Right lung (tissue), 5 donors: ENCODE measurements around the gene DGKD. TPM values are rescaled to one million over a fixed set of nuclear protein-coding genes. Genes with fewer than 3 reads are reported as not detected.

Source experiments
- DNase-seq, 2 donors: peaks; one replicate each; pipeline ENCODE4 v3.0.0-alpha.2; 2013
- polyA plus RNA-seq, 5 donors: library from polyadenylated mRNA; unstranded; fragments of 120-200 nt; gene quantifications; one replicate each; pipeline versions ENCODE4 v1.2.1 to v1.2.3, GENCODE V29; 2013; ENCODE audit warnings: inconsistent platforms in 1 of 5, low replicate concordance in 1 of 5; ENCODE audit not compliant: insufficient read length in 5 of 5, insufficient read depth in 1 of 5

Gene DGKD
- polyA plus RNA-seq, 5 donors: 23.5 to 32.5 (median 29.2) TPM

DNA sequence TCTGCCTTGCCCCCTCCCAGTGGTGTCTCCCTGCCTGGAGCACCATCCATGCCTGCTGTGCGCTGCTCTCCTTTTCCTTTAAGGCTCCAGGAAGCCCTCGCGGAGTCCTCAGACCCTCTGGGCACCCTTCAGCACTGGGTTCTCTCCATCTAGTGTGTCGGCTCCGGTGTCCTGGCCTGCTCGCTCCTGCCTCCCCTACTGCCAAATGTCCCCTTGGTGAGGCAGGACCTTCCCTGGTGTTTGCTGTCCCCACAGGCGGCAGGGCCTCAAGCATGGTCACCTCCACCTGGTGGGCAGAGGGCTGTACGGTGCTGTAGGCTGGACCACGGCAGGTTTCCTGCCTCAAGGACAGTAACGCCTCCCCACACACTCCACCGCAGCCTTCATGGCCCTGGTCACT lies 90.2 kb downstream of the DGKD start:
- DNase-seq: no peak

DNA sequence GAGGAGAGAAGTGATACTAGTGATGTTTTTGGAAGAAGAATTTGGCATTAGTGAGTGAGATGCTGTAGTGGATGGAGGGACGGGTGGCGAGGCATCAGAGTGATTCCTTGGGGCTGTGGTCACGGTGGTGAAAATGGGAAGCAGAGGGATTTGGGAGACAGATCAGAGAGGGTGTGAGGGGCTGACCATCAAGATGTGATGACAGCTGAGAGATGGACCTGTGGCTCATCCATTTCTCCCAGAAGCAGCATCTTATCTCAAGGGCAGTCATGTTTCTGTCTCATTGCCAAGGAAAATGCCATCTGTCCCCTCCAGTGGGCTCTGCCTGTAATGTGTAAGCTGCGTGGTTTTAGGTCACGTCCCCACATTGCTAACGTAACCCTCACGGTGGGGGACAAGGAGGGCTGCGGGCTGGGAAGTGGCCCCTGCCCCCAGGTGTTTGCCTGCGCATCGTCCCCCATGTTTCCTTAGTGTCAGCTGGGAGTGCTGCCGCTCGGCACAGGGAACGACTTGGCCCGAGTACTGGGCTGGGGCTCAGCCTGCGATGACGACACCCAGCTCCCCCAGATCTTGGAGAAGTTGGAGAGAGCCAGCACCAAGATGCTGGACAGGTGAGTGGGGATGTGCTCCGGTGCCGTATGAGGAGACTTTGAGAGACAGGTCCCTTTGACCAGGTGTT lies 91.0 kb downstream of the DGKD start:
- no peak for DNase-seq

DNA sequence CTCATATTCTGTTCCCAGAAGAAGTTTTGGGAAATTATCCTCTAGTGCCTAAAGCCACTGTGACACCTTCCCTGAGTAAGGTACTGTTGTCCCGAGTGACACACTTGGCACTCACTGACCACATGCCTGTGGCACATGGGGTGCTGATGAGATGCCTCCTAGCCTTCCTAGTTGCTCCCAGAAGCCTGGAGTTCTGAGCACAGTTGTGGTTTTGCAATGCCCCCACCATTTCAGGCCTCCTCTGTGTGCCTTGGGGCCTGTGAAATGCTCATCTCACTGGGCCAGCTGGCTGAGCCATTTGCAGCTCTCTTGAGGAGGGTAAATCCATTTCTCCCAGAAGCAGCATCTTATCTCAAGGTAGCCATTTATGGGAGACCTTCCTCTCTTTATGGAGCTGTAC lies 91.8 kb downstream of the DGKD start:
- no peak for DNase-seq

DNA sequence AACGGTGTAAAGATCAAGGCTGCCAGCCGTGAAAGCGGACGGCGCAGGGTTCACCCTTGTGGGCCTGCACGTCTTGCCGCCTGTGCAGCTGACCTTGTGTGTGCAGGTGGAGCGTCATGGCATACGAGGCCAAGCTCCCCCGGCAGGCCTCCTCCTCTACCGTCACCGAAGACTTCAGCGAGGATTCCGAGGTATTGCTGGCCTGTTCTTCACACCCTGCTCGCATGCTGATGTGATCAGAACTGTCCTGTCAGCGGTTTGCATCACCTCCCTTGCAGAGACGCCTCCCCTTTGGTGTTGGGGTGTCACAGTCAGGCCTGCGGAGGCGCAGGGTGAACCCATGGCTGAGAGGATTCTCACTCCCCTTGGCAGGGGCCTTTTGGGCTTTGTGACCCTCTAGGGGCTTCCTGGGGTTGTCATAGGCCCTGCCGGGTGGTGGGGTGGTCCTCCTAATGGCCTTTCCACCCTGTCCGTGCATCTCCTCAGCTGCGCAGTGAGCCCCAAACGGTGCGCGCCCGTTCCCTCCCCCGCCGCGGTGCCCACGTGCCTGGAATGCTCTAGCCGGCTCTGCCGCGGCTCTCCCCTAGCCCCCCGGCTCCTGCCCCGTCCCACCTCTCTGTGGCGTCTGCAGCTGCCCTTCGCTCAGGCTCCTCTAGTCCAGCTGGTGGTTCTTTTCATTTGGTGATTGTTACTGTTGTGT lies 92.5 kb downstream of the DGKD start:
- no peak for DNase-seq

DNA sequence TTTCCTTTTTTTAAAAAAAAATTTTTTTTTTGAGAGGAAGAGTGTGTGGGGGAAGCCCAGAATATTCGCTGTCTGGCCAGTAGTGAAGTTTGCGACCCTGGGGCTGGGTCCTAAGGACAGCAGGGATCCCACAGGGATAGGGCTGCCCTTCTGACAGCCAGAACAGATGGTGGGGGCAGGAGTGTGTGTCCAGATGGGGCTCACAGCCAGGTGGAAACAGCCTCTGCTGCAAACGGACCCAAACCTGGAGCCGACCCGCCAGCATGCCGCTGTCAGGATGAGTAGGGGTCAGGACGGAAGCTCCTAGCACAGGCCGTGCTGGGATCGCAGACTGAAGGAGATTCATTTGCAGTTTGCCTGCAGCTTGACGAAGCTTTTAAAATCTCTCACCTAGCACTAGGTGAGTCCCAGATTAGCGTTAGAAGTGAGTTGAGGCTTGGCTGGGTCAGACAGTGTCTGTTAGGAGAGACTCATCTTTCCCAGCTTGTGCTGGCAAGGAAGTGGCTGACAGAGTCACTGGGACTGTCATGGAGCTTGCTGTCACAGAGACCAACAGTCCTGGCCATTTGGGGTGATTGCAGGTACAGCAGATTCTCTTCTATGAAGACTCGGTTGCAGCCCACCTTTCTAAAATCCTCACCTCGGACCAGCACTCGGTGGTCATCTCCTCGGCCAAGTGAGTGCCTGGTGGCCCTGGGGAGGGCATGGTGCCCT lies 93.4 kb downstream of the DGKD start:
- DNase-seq: no peak

DNA sequence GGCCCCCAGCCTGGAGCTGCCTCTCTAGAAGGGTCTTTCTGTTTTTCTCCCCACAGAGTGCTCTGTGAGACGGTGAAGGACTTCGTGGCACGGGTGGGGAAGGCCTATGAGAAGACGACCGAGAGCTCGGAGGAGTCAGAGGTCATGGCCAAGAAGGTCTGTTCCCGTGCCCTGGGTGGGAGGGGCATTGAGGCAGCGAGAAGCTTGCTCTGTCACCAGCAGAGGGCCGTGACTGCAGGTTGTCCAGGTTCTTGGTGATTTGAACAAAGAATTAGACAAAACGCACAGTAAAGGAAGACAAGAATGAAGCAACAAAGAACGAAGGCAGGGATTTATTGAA lies 93.9 kb downstream of the DGKD start:
- no peak for DNase-seq

DNA sequence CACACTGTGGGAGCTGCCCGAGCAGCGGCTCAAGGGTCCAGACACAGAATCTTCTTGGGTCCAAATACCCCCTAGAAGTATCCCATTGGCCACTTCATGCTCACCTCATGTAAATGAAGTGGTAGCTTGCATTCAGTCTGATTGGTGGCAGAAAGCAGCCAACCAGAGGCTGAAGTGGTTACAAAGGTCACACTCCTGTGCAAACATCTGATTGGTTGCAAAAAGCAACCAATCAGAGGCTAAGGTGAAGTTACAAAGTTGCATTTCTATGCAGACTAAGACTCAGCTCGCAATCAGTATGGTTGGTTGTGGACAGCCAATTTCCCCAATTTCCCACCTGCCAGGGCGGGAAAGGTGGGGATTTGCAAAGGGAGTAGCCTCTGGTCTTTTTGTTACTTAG lies 94.3 kb downstream of the DGKD start:
- DNase-seq: no peak

DNA sequence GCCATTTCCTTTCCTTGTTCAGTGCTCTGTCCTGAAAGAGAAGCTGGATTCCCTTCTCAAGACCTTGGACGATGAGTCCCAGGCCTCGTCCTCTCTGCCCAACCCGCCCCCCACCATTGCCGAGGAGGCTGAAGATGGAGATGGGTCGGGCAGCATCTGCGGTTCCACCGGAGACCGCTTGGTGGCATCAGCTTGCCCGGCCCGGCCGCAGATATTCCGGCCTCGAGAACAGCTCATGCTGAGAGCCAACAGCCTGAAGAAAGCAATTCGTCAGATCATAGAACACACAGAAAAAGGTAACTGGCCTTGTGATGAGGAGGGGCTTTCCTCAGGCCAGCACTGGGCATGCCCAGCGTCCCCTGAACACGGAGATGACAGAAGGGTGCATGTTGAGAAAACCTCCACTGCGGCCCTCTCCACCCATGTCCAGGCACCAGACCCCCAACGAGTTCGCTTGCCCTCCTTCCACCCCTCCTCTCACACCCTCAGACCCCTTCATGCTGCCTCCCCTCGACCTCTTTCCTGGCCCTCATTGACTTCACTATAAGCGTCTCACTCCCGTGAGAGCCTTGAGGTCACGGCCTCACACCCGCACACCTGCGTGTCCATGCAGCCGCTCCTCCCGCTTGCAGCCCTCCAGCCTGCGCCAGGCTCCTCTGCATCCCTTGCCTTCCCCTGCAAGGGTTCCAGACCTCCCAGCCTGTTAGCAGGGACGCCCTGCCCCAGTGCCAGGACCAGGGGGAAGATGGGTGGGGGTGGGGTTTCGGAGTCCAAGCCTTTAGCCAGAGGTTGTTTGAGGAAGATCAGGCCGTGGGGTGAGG lies 95.0 kb downstream of the DGKD start:
- DNase-seq: peak in 1 of 2 donors; percentile 12

DNA sequence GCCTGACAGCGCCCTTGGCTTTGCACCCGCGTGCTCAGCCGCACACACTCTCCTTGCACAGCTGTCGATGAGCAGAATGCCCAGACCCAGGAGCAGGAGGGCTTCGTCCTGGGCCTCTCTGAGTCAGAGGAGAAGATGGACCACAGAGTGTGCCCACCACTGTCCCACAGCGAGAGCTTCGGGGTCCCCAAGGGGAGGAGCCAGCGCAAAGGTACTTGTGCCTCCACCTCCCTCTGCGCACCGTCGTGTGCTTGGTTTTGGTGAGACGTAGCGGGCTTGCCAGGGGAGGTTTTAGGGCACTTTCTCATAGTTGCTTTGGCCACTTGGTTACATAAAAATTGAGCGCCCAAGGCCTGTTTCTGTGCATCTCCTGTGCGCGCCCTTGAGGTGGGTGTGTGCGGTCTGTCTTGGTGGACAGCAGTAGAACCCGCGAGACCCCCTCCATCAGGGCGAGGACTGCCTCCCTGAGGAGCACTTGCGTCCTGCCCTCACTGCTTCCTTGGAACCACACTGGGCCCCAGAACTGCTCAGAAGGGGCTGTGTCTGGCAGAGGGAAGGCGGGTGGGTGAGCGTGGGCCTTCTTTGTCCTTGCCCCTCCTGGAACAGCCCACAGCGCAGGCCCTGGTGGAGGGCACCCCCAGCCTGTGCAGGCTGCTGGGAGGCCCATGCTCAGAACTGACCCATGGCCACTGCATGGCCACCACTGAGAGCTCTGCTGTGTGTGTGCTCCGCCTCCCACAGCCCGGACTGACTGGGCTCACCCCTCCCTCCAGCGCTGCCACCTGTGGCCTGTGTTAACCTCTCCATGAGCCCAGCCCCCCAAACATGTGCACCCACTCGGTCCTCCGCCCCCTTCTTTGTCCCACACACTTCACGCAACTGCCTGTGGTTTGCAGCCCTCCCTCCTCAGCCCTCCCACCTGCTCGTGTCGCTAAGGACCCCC lies 95.9 kb downstream of the DGKD start:
- no peak for DNase-seq

DNA sequence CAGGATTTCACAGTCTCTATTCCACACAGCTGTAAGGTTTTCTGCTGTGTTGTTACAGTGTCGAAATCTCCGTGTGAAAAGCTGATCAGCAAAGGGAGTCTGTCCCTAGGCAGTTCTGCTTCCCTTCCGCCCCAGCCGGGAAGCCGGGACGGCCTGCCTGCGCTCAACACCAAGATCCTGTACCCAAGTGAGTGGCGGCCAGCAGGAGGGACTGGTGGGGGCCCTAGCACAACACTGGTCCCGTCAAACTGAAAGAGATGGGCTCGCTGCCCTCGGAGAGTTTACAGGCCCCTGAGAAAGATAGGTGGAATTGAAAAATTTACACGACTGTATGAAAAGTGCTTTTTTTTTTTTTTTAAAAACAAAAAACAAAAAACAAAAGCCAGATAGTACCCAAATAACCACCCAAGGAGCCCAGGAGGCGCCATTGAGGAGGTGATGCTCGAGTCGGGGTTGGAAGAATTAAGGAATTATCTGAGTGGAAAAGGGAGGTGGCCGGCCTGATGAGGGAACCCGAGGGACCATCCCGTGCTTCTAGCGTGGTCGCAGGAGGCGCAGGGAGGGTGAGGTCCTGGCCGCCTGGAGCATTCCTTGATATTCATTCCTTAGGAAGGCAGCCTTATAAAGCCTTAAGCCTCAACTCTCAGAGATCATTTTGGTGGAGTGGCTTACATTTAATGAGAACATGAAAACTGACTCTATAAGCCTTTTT lies 96.7 kb downstream of the DGKD start:
- no peak for DNase-seq

DNA sequence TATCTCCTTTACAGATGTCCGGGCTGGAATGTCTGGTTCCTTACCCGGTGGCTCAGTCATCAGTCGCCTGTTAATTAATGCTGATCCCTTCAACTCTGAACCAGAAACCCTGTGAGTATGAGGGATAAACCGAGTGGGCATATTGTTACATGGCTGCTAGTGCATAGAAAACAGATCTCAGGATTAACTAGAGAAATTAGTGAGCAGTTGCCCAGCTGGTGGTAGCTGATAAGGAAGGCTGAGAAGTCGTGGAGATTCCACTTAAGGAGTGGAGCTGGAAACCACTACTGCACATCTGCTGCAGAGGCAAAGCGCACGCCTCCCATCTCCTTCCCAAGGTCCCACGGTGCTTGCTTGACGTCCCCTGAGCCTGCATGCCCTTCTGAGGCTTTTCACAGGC lies 97.7 kb downstream of the DGKD start:
- DNase-seq: no peak

DNA sequence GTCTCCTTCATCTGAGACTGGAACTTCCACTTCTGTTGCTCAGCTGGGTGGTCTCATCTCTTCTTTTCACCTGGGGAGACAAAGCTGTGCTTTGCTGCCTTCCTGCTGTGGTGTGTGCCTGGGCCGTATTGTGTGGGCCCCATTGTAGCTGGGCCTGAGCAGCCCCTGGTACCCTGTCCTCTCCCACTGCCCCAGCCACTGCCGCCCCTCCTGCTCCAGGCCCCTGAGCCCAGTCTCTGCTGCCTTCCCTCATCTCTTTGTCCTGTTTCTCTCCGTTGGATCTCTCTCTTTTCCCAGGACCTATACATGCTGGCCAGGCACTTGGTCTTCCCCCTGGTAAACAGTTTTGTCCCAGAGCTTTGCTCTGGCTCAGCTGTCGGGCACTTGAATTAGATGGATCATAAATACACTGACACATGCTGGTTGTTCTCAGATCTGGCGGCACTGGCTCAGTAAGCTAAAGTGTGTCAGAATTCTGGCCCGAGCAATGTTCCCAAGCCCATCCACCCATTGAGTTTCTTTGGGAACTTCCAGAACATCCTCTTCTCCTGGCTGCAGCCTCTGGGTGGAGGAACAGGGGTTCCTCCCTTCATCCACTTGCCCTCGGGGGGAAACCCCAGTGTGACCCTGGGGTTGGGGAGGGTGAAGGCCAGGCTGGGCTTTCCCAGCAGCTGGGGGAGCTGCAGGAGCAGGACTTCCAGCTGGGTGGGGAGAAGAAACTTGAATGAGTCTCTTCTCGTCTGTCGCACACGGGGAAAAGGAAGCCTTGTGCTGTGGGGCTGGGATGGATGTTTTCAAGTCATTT lies 99.0 kb downstream of the DGKD start:
- no peak for DNase-seq

DNA sequence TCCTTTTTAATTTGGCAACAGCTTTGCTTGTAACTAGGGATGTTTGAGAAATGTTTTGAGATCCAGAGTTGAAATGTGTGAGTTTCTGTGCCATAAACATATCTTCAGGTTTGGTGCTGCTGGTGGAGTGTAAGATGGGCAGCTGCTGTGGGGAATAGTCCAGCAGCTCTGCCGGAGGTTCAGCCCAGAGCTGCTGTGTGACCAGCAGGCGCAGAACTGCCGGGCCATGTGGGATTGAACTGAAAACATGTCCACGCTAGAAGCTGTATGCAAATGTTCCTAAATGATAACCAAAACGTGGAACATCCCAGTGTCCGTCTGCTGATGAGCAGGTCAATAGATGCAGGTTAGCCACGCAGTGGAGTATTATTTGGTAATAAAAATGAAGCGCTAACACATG lies 99.6 kb downstream of the DGKD start:
- DNase-seq: no peak

DNA sequence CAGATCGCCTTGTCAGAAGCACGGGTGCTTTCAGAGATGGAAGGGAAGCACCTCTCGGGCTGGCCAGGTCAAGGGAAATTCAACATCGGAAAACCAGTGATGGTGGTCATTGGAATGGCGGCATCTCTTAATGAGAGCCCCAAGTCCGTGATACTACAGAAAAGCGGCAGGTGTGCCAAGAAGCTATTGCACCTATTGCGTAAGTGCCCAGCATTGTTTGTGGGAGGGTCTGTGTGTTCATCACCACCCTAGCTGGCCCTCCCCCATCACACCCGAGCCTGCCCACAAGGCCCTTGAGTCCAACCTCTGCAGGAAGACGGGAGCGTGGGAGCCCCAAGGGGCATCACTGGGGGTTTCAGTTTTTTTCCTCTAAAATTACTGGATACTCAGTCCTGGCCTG lies 100.7 kb downstream of the DGKD start:
- no peak for DNase-seq

DNA sequence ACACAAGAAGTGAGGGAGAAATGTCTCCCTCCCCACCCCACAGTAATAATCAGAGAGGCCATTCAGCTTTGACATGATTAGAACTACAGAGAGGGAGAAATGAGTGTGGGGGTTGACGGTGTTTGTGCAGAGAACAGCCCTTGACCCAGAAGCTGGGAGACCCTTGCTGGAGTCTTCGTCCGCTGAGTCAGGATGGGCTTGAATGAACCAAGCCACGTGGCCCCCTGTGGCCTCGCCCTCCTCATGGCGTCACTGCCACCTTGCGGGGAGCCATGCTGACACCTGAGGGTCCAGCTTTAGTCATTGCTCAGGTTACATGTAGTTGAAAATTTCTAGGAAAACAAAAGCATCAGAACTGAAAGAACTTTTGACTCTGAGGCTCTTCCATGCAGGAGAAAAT lies 101.2 kb downstream of the DGKD start:
- DNase-seq: no peak

DNA sequence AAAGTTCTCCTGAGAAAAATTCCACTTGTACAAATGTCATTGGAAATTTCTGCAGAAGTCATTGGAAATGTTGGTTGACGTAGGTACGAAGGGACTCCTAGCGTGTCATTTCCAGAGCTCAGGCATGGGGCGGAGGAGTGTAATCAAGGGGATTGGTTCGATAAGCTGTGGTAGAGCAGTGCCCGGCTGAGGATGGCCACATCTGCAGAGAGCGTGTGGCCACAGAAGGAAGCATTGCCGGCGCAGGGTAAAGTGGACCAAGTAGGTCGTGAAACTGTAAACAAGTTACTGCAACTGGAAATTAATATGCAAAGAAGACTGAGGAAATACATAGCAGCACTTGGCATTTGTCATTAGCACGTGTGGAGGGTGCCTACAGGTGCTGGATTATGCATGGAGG lies 101.8 kb downstream of the DGKD start:
- DNase-seq: no peak

DNA sequence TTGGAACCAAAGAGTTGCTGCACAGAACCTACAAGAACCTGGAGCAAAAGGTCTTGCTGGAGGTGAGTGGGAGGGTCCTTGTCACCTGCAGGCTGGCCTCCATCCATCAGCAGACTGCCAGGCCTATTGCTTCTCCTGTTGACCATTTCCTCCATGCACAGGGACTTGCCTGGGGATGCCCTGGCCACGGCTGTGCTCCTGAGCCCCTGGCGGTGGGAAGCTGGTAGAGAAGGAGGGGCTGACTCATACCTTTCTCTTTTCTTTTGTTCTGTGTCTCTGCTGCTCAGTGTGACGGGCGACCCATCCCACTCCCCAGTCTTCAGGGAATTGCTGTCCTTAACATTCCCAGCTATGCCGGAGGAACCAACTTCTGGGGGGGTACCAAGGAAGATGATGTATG lies 102.6 kb downstream of the DGKD start:
- no peak for DNase-seq

DNA sequence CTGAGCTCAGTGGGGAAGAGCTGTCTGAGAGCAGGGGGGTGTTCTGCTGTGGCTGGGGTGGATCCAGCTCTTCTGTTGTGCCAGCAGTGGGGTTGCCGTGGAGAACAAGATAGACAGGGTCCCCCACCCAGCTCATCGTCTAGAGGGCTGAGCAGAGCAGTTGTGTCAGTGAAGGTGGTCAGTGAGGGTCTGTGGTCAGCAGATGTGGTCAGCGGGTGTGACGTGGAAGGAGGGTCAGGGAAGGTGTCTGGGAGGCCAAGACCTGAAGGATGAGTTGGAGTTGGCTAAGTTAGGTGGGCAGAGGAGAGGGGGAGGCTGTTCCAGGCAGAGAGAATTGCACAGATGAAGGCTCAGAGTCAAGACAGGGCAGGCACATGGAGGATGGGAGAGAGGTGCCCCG lies 103.1 kb downstream of the DGKD start:
- DNase-seq: no peak

DNA sequence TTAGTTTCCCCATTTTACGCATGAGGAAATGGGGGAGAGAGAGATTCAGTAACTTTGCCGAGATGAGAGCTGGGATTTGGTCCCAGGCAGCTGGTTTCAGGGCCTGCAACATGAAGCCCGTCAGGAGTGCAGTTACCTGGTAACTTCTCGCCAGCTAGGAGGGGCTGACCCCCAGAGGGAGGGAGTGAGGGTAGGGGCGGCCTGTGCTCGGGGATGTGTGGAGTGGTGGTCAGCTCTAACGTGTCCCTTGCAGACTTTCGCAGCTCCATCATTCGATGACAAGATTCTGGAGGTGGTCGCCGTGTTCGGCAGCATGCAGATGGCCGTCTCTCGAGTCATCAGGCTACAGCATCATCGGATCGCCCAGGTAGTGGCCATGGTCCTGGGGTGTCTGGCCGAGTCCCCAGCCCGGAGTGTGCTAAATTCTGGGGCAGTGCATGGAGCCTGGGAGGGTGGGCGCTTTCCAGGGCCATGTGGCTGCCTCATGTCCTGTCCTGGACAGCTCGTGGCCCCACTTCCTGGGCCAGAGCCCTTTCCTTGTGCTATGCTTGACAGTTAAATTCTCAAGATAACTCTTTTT lies 103.8 kb downstream of the DGKD start:
- DNase-seq: no peak
